NCI-H460 (cell line): ENCODE results near the gene SAMD8. TPM values are rescaled to one million over a fixed set of nuclear protein-coding genes. Genes with fewer than 3 reads are reported as not detected.
"Not testable (repeated sequence)": the region's sequence is repeated elsewhere in the genome, so short reads cannot be mapped to it uniquely, and the experiment has no call there.

Experiments used
- DNase-seq: peaks from one replicate; pipeline ENCODE4 v3.0.0-alpha.2; 2016; ENCODE audit warnings: low read depth; ENCODE audit errors: extremely low read depth
- total RNA-seq: library from RNA; depleted of rRNA; stranded (reverse); fragments of >200 nt; shearing (Covaris generic); gene quantifications from 2 replicates; pipeline ENCODE4 v1.2.3, GENCODE V29; 2014

SAMD8 gene
- total RNA-seq, 1 experiment from 2014 or later: 32.9 TPM

GRCh38 chr10:75136346-75136745 is 24.9 kb downstream of the SAMD8 start:
- DNase-seq: no peak

- DNase-seq: no peak
Measured at GRCh38 chr10:75137533-75138438, 26.3 kb downstream of the SAMD8 start.

- DNase-seq: no peak
Measured at GRCh38 chr10:75140246-75140645, 28.8 kb downstream of the SAMD8 start.

GRCh38 chr10:75143353-75143752 is 31.9 kb downstream of the SAMD8 start:
- no peak for DNase-seq

- no peak for DNase-seq
Measured at GRCh38 chr10:75145590-75145989, 34.1 kb downstream of the SAMD8 start.

- DNase-seq: no peak
Measured at GRCh38 chr10:75146780-75147179, 35.3 kb downstream of the SAMD8 start.

GRCh38 chr10:75150656-75151055 is 39.2 kb downstream of the SAMD8 start:
- DNase-seq: no peak

- DNase-seq: no peak
Measured at GRCh38 chr10:75159519-75159918, 48.1 kb downstream of the SAMD8 start.

- no peak for DNase-seq
Measured at GRCh38 chr10:75165684-75166622, 54.5 kb downstream of the SAMD8 start.

- no peak for DNase-seq
Measured at GRCh38 chr10:75166623-75166972, 55.1 kb downstream of the SAMD8 start.

GRCh38 chr10:75168275-75168674 is 56.8 kb downstream of the SAMD8 start:
- DNase-seq: no peak

- no peak for DNase-seq
Measured at GRCh38 chr10:75170215-75170614, 58.8 kb downstream of the SAMD8 start.

GRCh38 chr10:75175046-75175445 is 63.6 kb downstream of the SAMD8 start:
- no peak for DNase-seq

GRCh38 chr10:75176046-75176445 is 64.6 kb downstream of the SAMD8 start:
- DNase-seq: no peak

- DNase-seq: no peak
Measured at GRCh38 chr10:75176736-75177135, 65.3 kb downstream of the SAMD8 start.

- DNase-seq: no peak
Measured at GRCh38 chr10:75179657-75180177, 68.3 kb downstream of the SAMD8 start.

GRCh38 chr10:75180592-75180991 is 69.1 kb downstream of the SAMD8 start:
- DNase-seq: no peak

- DNase-seq: no peak
Measured at GRCh38 chr10:75181073-75181472, 69.6 kb downstream of the SAMD8 start.

GRCh38 chr10:75186310-75186709 is 74.9 kb downstream of the SAMD8 start:
- no peak for DNase-seq

- peak; percentile 62 for DNase-seq
Measured at GRCh38 chr10:75187961-75188426, 76.5 kb downstream of the SAMD8 start.

GRCh38 chr10:75188522-75188921 is 77.1 kb downstream of the SAMD8 start:
- DNase-seq: not testable (repeated sequence)
